ENCODE measurements around the gene TSNAXIP1. TPM values are rescaled to one million over a fixed set of nuclear protein-coding genes. Genes with fewer than 3 reads are reported as not detected.

The TSNAXIP1 gene
- total RNA-seq, 1 donor from 2014 or later = 0.52 TPM

DNA sequence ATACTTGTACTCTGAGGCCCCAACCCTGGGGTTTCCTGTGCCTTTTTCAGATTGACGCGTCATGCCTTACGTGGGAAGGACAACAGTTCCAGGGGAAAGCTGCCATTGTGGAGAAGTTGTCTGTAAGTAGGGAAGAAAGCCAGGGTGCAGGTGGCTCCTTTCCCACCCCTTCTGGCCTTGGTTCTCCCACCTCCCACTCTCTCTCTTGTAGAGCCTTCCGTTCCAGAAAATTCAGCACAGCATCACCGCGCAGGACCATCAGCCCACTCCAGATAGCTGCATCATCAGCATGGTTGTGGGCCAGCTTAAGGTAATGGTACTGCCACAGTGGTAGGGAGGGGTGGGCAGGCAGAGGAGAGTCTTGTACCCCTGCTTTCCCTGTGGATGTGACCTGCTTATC, 61.6 kb downstream of the TSNAXIP1 start:
- TF ChIP-seq CTCF (conservative IDR thresholded peaks at IDR 0.05; ENCODE audit: low read depth, low read length) = no peak
- no peak for DNase-seq (ENCODE audit: low read depth)
- H3K4me3 ChIP-seq (ENCODE audit: low read depth, low read length) = no peak overlapping the region

DNA sequence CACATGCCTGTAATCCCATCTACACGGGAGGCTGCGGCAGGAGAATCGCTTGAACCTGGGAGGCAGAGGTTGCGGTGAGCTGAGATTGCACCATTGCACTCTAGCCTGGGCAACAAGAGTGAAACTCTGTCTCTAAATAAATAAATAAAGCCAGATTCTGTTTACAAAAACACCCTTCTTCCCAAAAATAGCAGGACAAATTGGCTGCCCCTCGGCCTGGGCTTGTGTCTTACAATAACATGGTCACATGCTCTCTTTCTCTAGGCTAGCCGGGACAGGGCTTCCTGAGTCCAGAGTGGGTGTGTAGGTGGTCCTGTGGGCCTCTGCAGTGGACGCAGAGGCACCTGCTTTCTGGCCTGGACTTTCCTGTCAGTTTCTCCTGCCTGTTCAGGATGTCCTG, 63.0 kb downstream of the TSNAXIP1 start:
- TF ChIP-seq CTCF (conservative IDR thresholded peaks at IDR 0.05; ENCODE audit: low read depth, low read length) = no peak
- H3K4me3 ChIP-seq (ENCODE audit: low read depth, low read length) = no peak overlapping the region
- DNase-seq (ENCODE audit: low read depth) = no peak

GRCh38 chr16:67871256-67871655, 64.6 kb downstream of the TSNAXIP1 start:
- no peak overlapping the region for H3K4me3 ChIP-seq (ENCODE audit: low read depth, low read length)
- TF ChIP-seq CTCF (conservative IDR thresholded peaks at IDR 0.05; ENCODE audit: low read depth, low read length) = no peak
- no peak for DNase-seq (ENCODE audit: low read depth)

DNA sequence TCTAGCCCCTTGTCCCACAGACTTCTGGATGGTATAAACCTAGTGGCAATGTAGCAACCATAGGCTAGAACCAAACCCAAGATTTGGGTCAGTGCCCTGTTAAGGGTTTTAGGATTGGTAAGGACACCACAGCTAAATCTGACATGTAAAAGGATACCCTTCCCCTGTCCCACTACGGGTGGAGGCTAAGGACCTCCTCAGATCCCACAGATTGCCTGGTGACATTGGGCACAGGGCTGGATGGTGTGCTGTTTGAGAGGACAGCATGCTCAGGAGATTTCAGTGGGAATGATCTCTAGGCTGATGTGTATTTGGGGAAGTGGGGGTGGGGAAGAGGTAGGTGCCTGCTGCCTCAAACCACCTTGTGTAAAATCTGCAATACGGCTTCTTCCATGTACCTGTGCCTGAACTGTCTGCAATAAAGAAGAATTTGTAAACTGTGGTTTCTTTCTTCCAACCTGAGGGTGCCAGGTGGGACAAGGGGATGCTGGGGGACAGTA, 65.5 kb downstream of the TSNAXIP1 start:
- no peak for TF ChIP-seq CTCF (conservative IDR thresholded peaks at IDR 0.05; ENCODE audit: low read depth, low read length)
- no peak for DNase-seq (ENCODE audit: low read depth)
- H3K4me3 ChIP-seq (ENCODE audit: low read depth, low read length) = no peak overlapping the region

GRCh38 chr16:67872631-67873434, 66.1 kb downstream of the TSNAXIP1 start, which contains the start of gene EDC4:
Gene EDC4 (plus strand): TSS chr16:67873052. CDS start chr16:67873262, 210 bp downstream.
- H3K4me3 ChIP-seq (ENCODE audit: low read depth, low read length) = peak within 1 kb of the TSS; percentile 99
- DNase-seq (ENCODE audit: low read depth) = no peak
- TF ChIP-seq CTCF (conservative IDR thresholded peaks at IDR 0.05; ENCODE audit: low read depth, low read length) = no peak

GRCh38 chr16:67873435-67874370, 67.0 kb downstream of the TSNAXIP1 start:
- H3K4me3 ChIP-seq (ENCODE audit: low read depth, low read length) = peak overlapping the region; percentile 99
- no peak for DNase-seq (ENCODE audit: low read depth)
- no peak for TF ChIP-seq CTCF (conservative IDR thresholded peaks at IDR 0.05; ENCODE audit: low read depth, low read length)
